NK-92 treated with Interleukin-12 subunit alpha and Interleukin-12 subunit beta, amount 100 ng/mL, for 24 hours (cell line): ENCODE results near the gene PGAP1.
"Not testable (repeated sequence)": the region's sequence is repeated elsewhere in the genome, so short reads cannot be mapped to it uniquely, and the experiment has no call there.

Source experiments
- DNase-seq: peaks from one replicate; lab custom pipeline; 2025; lab: John Stamatoyannopoulos, UW

PGAP1 gene

GRCh38 chr2:196951973-196952372 is 25.5 kb upstream of the PGAP1 start:
- no peak for DNase-seq

DNA sequence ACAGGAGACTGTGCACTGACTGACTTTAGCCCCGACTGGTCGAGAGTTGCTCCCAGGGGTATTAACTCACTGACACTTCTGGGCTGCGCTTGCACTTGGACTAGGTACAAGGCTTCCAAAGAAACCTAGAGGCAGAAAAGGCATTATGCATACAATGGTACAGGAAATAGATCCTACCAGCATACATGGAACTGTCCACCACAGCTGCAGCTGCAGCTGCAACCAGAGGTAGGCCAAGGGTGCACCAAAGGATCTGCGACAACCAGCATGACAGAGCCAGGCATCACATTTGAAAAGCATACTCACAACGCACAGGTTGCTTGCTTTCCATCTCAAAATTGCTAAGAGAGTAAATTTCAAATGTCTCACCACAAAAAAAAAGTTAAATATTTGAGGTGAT is 22.6 kb upstream of the PGAP1 start:
- DNase-seq = no peak

GRCh38 chr2:196944570-196944969 is 18.1 kb upstream of the PGAP1 start:
- no peak for DNase-seq

GRCh38 chr2:196941398-196942078 is 15.0 kb upstream of the PGAP1 start:
- DNase-seq = no peak

- no peak for DNase-seq
These were observed 12.9 kb upstream of the PGAP1 start for GRCh38 chr2:196939371-196939770.

GRCh38 chr2:196935432-196935831 is 8.9 kb upstream of the PGAP1 start:
- DNase-seq = no peak

DNA sequence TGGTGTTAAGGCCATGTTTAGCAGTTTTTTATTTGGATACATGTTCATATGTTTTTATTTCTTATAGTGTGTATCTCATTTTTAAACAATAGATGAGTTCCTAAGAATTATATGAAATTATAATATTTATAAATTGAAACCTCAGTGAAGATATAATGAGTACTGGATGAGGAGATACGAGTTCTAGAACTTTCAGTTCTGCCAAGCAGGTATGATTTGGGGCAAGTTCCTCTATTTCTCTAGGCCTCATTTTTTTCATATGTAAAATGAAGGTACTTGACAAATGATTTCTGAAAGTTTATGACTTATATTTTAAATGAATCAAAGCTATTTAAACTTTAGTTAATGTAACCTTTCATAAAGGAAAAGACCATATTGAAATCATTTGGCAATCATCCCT is 8.2 kb upstream of the PGAP1 start:
- DNase-seq = no peak

DNA sequence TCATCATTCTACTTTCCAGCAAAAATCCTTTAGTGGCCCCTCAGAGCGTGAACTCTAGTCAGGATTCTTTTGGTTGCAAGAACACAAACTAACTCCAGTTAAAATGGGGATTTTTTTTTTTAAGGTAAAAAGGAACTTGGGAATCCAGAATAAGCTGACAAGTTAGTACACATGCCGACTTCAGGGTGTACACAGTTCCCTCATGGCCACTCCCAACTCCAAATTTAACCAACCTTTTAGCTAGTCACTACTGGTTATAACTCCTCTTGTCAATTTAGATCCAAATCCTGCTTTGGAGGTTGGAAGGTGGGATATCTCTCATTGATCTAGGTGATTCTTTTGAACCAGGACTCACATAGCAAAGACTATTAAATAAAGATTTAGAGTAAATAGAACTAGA is 5.0 kb upstream of the PGAP1 start:
- DNase-seq = no peak

DNA sequence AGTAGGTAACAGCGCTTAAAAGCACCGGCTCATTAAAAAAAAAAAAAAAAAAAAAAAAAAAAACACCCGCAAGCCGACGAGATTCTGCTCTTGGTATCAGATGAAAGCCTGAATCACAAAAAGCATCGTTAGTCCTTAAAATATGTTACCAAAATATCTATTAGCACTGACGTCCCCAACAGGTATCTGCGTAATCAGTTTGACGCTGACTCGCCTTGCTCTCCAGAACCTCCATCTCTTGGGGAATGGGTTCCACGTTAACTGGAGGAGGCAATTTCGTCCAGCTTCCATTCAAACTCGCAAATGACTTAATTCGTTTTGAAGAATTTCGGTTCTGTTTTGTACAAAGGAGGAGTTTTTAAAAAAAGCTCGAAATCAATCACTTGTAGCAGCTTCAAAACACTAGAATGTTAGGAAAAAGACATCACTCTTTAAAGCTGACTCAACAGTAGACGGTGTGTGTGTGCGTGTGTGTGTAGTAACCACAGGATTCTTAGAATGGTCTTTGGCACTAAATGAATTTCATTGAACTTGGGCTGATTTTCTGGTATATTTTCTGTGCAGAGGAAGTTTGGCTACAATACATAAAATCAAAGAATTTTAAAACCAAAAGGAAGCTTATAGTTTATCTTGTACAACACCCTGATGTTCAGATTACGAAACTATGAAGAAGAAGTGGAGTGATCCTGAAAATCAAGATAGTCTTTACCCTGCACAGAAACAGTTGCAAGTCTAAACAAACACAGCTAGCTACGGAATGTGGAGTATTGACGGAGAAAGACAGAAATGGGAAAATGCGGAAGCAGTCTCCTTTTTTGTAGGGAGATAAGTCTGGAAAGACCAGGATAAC is 1.1 kb upstream of the PGAP1 start:
- DNase-seq = no peak

DNA sequence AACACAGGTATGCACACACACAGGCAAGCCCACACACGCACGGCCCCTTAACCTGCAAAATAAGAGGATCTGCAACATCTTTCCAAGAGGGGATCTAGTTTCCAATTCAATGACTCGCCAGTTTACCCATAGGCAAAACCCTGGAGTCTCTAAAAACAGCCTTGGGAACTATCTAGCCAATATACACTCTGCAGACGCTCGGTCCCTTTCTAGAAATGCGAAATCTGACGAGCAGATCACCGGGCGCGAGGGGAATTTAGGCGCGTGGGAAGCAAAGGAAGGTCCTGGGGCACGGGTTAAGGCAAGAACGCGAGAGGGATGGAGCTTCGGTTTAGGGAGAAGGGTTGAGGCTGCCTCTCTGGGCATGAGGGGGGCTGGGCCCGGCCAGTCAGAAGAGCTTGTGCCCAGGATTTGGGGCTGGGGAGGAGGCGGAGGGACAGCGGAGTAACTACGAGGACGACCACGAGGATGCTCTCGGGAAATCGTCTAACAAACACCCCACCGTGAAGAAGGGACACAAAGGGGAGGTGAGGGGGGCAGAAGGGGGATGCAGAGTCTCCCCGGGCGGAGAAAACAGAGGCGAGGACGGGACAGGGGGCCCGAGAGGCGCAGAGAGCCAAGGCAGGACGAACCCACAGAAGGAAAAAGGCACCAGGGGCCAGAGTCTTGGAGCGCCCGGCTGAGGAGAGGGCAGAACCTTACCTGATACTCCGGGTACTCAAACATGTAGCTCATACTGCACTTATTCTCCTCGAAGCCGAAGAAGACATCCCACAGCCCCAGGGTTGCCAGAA is 542 bp downstream of the PGAP1 start:
- peak; percentile 33 for DNase-seq

DNA sequence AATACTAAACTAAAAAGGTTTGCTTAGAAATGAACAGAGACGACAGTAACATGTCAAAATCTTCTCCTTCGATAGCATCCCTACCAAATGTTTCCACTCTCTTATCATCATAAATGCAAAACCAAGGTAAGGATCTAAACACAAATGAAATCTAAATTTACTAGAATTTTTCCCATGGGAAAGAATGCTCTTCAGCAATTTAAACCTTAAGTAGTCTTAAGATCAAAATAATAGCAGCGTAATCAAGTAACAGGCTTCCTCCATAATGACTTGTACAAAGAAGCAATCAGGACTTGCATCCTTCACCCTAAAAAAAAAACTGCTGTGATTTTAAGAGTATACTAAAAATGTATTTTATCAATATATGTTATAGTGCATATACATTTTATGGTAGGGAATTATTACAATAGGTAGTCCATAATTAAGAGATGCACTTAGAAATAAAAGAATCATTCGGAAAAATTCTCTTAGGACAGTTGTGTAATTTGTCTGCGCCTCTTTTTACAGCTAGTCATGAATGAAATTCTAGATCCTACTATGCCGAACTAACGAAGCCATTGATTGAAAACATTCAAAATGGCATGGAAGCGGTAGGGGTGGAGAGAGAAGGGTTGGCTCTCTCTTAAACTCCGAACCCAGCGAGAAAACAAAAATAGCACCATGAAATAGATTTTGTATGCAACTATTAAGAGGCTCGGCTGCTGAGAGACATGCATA is 1.3 kb downstream of the PGAP1 start:
- no peak for DNase-seq

- DNase-seq = no peak
These were observed 2.5 kb downstream of the PGAP1 start for GRCh38 chr2:196924051-196924450.

GRCh38 chr2:196918927-196919326 is 7.6 kb downstream of the PGAP1 start:
- no peak for DNase-seq

GRCh38 chr2:196917802-196918201 is 8.7 kb downstream of the PGAP1 start:
- DNase-seq = no peak

DNA sequence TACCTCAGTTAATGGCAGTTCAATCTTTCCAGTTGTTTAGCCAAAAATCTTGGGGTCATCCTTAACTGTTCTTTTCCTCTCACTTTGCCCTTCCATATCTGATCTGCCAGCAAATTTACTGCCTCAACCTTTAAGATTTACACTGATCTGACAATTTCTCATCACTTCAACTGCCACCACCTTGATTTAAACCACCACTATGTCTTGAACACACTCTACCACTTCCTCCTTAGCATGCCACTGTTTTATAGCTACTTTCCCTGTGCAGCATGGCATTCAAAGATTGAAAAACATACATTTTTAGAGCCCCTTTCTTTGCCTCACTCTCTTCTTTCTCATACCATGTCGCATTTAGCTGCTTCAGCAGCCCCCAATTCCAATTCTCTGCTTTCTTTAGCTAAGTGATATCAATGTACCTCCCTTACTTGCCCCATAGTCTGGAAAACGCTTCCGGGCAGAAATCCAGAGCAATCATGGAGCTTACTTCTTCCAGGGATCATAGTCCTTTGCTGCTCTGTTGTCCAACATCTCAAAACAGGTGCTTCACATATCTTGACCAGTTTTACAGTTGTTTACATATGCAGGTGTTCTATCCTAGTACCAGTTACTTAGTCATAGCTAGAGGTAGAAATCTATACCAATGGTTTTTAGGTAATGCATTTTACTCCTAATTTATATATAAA is 10.9 kb downstream of the PGAP1 start:
- DNase-seq = no peak

DNA sequence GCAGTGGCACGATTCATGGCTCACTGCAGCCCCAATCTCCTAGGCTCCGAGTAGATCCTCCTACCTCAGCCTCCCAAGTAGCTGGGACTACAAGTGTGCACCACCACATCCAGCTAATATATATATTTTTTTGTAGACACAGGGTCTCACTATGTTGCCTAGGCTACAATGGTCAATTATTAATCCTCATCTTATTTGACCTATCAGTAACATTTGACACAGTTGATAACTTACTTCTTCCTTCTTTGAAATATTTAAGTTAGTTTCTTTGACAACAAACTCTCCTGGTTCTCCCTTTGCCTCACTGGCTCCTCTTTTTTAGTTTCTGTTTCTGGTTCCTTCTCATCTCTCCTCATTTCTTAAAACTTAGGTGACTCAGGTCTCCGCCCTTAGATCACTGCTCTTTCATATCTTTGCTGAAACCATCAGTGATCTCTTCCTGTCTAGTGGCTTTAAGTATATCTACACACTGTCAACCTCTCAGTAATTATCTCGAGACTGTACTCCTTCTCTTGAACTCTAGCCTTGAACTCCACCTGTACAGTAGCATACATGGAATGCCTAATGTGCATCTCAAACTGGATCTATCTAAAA is 11.5 kb downstream of the PGAP1 start:
- DNase-seq = no peak

GRCh38 chr2:196913691-196914090 is 12.8 kb downstream of the PGAP1 start:
- DNase-seq = no peak

DNA sequence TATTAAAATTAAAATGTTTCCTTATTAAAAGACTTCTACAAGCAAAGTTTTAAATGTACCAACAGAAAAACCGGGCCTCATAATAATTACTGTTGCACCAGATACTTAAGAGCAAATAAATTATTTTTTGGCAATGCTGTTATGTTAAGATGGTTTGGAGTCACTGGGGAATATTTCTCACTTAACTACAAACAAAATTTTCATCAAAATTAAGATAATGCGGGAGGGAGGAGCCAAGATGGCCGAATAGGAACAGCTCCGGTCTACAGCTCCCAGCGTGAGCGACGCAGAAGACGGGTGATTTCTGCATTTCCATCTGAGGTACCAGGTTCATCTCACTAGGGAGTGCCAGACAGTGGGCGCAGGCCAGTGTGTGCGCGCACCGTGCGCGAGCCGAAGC is 21.1 kb downstream of the PGAP1 start:
- not testable (repeated sequence) for DNase-seq

GRCh38 chr2:196902828-196903227 is 23.7 kb downstream of the PGAP1 start:
- no peak for DNase-seq

DNA sequence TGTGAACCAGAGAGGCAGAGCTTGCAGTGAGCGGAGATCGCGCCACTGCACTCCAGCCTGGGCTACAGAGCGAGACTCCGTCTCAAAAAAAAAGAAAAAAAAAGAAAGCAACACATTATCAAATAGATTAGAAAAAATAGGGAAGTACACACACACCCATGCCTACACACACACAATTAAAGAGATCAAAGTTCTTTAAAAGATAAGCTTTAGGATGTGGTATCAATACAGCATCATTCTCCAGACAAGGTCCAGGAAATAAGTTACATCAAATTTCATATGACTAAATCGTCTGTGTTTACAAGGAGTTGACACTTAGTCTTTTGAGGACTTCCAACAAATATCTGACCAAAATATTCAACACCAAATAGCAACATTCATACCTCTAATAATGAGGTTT is 25.7 kb downstream of the PGAP1 start:
- no peak for DNase-seq

GRCh38 chr2:196899976-196900375 is 26.5 kb downstream of the PGAP1 start:
- no peak for DNase-seq
